Heart left ventricle (tissue), 16 donors: Measurements from ENCODE around the gene ZNF319. TPM values are rescaled to one million over a fixed set of nuclear protein-coding genes. Genes with fewer than 3 reads are reported as not detected.

ENCODE experiments used
- ATAC-seq, 4 donors: fragments of 200-7000 bp; cut with Tn5 transposase; one replicate each; pipeline ENCODE4 v1.9.1; 2020 to 2022; ENCODE audit warnings: moderate library complexity in 4 of 4, mild to moderate bottlenecking in 3 of 4, moderate number of reproducible peaks in 1 of 4
- DNase-seq, 5 donors: peaks; one replicate each; pipeline ENCODE4 v3.0.0-alpha.2; 2020
- H3K27ac ChIP-seq, 12 donors: fragments of 200-600 bp; sonication (generic) in 4 of 12; one replicate each; pipeline versions ENCODE4 v1.5.0 to v1.8.0; 2016 to 2022; ENCODE audit warnings: mild to moderate bottlenecking in 2 of 12
- H3K27me3 ChIP-seq, 9 donors: fragments of 200-600 bp; sonication (generic) in 2 of 9; one replicate each; pipeline versions ENCODE4 v1.5.1 to v1.8.0; 2016 to 2022; ENCODE audit warnings: mild to moderate bottlenecking in 3 of 9
- H3K36me3 ChIP-seq, 9 donors: fragments of 200-600 bp; sonication (generic) in 2 of 9; one replicate each; pipeline versions ENCODE4 v1.5.0 to v1.8.0; 2018 to 2022; ENCODE audit warnings: mild to moderate bottlenecking in 2 of 9
- H3K4me1 ChIP-seq, 12 donors: fragments of 200-600 bp; sonication (generic) in 4 of 12; one replicate each; pipeline versions ENCODE4 v1.5.0 to v1.8.0; 2016 to 2022; ENCODE audit warnings: mild to moderate bottlenecking in 3 of 12
- H3K4me3 ChIP-seq, 12 donors: fragments of 200-600 bp; sonication (generic) in 4 of 12; one replicate each; pipeline versions ENCODE4 v1.5.0 to v1.8.0; 2017 to 2022; ENCODE audit warnings: mild to moderate bottlenecking in 9 of 12, moderate library complexity in 4 of 12
- H3K9me3 ChIP-seq, 12 donors: fragments of 200-600 bp; sonication (generic) in 4 of 12; one replicate each; pipeline versions ENCODE4 v1.5.0 to v1.8.0; 2016 to 2022; ENCODE audit warnings: mild to moderate bottlenecking in 1 of 12
- POLR2A ChIP-seq, 2 donors: fragments of 450-650 bp; IDR thresholded peaks; one replicate each; pipeline ENCODE4 v1.6.1; 2017; ENCODE audit warnings: antibody characterized with exemption in 2 of 2, mild to moderate bottlenecking in 2 of 2, moderate library complexity in 2 of 2
- WGBS, 4 donors: extraction: QIAGEN DNeasy Blood & Tissue Kit in 2 of 4; methylation state at CpG; one replicate each; pipeline versions ENCODE4 v1.1.5 to v1.1.7; 2013 to 2018; 5-methylcytosine and 5-hydroxymethylcytosine counted together
- intact Hi-C, 10 donors: fragments of 100-400 bp; cut with DNase I; formaldehyde crosslinking; loops; one replicate each; pipeline versions ENCODE4 v1.11.1 to v1.14.2; 2022
- polyA plus RNA-seq, 2 donors: library from polyadenylated mRNA; stranded (reverse); fragments of 200-250 nt; gene quantifications; one replicate each; pipeline ENCODE4 v1.2.3, GENCODE V29; 2013
- total RNA-seq, 9 donors: library from RNA; depleted of rRNA in 2 of 9; stranded (reverse); fragments of >200 nt in 2 of 9; fragmentation: NEBNext Ultra II Directional in 3 of 9; extraction: Animal tissue kit (Norgen Biotek cat#: 25700) in 3 of 9; gene quantifications; one replicate each; pipeline versions ENCODE4 v1.1.0 to v1.2.4, GENCODE V29; 2016 to 2023
- TF ChIP-seq, protein P1 (sequence below), 12 donors: fragments of 200-600 bp; sonication (generic) in 4 of 12; IDR thresholded peaks; one replicate each; pipeline versions ENCODE4 v1.5.0 to v1.8.0; 2018 to 2022; ENCODE audit warnings: antibody characterized with exemption in 12 of 12, mild to moderate bottlenecking in 5 of 12
- donor health status: ischemic (EF 13 %, LVEDD 7.1; RV severe dilation, severe dysfunction).
- donor health status: healthy with polysubstance abuse.
- donor health status: DM: no; HTN: yes; CAD: no.
- donor health status: DM: no; HTN: no; CAD: no.
- donor health status: ischemic (EF 25% LVEDD 6.9; RV normal size, moderate dysfunction).
- donor health status: ischemic (EF 25% LVEDD 5.7; RV mildly dilated, moderate dysfunction).
- donor health status: healthy.
- donor health status: DM: yes; HTN: yes; CAD: no.
- donor health status: ischemic (EF 35%, LVEDD 5.7; RV mildly dilated, moderate dysfunction).
- donor health status: nonischemic (EF 11% LVEDD 7.7; RV severe dilation, severe dysfunction).
- donor health status: DM: yes; HTN: yes; CAD: no.
- donor health status: PGD.
- donor health status: ischemic (EF 29% LVEDD 5.4; RV normal size, mild dysfunction).
- donor health status: nonischemic (EF 23%, LVEDD 6.1; RV moderate dilation, normal function).

ZNF319 gene
- total and polyA plus RNA-seq, 11 donors: 5.6 to 10.5 (median 8.6) TPM

DNA sequence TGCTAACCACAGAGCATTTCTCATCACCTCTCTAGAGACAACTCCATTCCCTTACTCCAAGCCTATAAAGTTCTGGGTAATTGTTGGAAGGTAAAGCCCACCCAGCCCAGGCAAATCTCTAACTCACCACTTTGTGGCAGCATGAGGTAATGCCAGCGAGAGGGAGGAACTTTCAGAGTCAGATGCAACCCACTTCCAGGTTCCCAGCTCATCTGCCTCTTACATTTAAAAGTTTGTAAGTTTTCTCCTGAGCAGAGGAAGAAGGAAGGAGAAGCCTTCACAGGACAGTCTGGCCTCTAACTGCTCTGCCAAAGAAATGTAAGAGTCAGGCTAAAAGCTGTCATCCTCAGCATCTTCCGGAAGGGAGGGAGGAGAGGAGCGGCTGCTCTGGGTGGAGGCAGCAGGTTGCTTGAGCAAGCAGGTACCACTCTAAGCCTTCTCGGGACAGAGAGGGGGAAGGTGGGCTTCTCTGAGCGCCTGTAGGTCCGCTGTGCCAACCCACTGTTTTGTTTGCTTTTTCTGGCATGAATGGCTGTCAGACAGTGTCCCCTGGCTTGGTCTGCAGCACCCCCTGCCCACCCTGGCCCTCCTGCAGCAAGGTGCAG is 1.0 kb downstream of the ZNF319 start:
- Histone ChIP-seq H3K36me3 (peaks cover 0 to 61% (median 37%) of the 10 kb centered on the region in 9 donors), H3K27ac (peak overlapping the region; percentile 66 to 99 (median 92)), H3K9me3 (no peaks in the 10 kb centered on the region), H3K4me1 (peaks cover 3 to 54% (median 31%) of the 10 kb centered on the region in 12 donors), H3K4me3 (peak overlapping the region; percentile 27 to 89 (median 76)), H3K27me3 (no peaks in the 10 kb centered on the region)
- no peak for ATAC-seq
- TF ChIP-seq POLR2A (IDR thresholded peaks at IDR 0.05): no peak
- TF ChIP-seq, protein P1, sequence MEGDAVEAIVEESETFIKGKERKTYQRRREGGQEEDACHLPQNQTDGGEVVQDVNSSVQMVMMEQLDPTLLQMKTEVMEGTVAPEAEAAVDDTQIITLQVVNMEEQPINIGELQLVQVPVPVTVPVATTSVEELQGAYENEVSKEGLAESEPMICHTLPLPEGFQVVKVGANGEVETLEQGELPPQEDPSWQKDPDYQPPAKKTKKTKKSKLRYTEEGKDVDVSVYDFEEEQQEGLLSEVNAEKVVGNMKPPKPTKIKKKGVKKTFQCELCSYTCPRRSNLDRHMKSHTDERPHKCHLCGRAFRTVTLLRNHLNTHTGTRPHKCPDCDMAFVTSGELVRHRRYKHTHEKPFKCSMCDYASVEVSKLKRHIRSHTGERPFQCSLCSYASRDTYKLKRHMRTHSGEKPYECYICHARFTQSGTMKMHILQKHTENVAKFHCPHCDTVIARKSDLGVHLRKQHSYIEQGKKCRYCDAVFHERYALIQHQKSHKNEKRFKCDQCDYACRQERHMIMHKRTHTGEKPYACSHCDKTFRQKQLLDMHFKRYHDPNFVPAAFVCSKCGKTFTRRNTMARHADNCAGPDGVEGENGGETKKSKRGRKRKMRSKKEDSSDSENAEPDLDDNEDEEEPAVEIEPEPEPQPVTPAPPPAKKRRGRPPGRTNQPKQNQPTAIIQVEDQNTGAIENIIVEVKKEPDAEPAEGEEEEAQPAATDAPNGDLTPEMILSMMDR (IDR thresholded peaks at IDR 0.05): no peak
- DNase-seq: no peak
- 19 to 22% (median 21%) methylated on average over 6 of the region's 6 CpGs for WGBS, 4 donors
- intact Hi-C loops: loop anchor here in 5 of 10 donors (2.0 to 10.0 kb wide), 4 partner anchors 101 to 422 kb away; no protein-coding TSS in a partner anchor

DNA sequence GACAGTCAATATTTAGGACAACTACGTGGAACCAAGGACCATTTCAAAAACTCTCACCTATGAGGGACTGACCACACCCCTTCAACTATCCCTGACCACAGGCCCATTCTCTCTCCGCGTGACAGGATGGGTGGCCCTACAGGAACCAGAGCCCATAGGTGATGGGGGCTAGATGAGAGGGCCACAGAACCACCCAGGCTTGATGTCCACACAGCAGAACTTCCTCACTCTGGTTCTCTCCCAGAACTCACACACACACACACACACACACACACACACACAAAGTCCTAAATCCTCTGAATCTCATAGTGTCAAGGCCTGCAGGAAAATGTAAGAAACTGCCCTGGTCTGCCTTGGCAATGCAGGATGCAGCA is 1.5 kb downstream of the ZNF319 start:
- Histone ChIP-seq H3K36me3 (peaks cover 0 to 60% (median 41%) of the 10 kb centered on the region in 9 donors), H3K4me3 (peak overlapping the region in 4 of 12 donors; percentile 75 to 84 (median 78)), H3K27me3 (no peaks in the 10 kb centered on the region), H3K9me3 (no peaks in the 10 kb centered on the region), H3K27ac (peak overlapping the region in 2 of 12 donors; percentile 96 to 97), H3K4me1 (peaks cover 3 to 59% (median 32%) of the 10 kb centered on the region in 12 donors)
- DNase-seq (no peak), ATAC-seq (no peak)
- intact Hi-C loops: loop anchor here in 5 of 10 donors (2.0 to 10.0 kb wide), 4 partner anchors 100 to 422 kb away; no protein-coding TSS in a partner anchor
- no peak for TF ChIP-seq POLR2A (IDR thresholded peaks at IDR 0.05)
- TF ChIP-seq, protein P1 (IDR thresholded peaks at IDR 0.05): no peak
- WGBS, 4 donors: 71 to 96% (median 79%) methylated on average over 3 of the region's 3 CpGs

DNA sequence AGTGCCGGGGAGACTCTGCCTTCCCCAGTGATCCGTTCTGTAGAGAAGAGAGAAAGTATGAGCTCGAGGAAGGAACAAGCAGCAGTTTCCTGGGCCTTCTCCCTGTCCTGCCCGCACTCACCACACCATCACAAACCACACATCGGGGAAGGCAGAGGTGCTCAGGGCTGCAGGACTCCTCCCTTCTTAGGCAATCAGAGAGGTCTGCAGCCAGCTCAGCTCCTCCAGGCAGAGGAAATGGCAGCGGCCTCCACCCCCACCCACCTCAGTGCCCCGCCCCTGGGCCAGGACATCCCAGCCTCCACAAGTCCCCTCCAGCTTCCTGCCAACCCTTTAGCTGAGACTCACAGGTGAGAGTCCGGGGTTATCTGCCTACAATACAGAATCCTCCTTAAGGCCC is 2.0 kb downstream of the ZNF319 start:
- Histone ChIP-seq H3K27ac (peak overlapping the region in 1 of 12 donors; percentile 69), H3K9me3 (no peaks in the 10 kb centered on the region), H3K4me3 (peak overlapping the region in 1 of 12 donors; percentile 4), H3K27me3 (no peaks in the 10 kb centered on the region), H3K36me3 (peaks cover 0 to 61% (median 43%) of the 10 kb centered on the region in 9 donors), H3K4me1 (peaks cover 3 to 62% (median 32%) of the 10 kb centered on the region in 12 donors)
- intact Hi-C loops: loop anchor here in 5 of 10 donors (2.0 to 10.0 kb wide), 4 partner anchors 100 to 421 kb away; no protein-coding TSS in a partner anchor
- WGBS, 4 donors: 69 to 78% (median 75%) methylated on average over 8 of the region's 8 CpGs
- TF ChIP-seq, protein P1 (IDR thresholded peaks at IDR 0.05): no peak
- no peak for TF ChIP-seq POLR2A (IDR thresholded peaks at IDR 0.05)
- ATAC-seq (no peak), DNase-seq (peak in 2 of 5 donors; percentile 57 to 64)

DNA sequence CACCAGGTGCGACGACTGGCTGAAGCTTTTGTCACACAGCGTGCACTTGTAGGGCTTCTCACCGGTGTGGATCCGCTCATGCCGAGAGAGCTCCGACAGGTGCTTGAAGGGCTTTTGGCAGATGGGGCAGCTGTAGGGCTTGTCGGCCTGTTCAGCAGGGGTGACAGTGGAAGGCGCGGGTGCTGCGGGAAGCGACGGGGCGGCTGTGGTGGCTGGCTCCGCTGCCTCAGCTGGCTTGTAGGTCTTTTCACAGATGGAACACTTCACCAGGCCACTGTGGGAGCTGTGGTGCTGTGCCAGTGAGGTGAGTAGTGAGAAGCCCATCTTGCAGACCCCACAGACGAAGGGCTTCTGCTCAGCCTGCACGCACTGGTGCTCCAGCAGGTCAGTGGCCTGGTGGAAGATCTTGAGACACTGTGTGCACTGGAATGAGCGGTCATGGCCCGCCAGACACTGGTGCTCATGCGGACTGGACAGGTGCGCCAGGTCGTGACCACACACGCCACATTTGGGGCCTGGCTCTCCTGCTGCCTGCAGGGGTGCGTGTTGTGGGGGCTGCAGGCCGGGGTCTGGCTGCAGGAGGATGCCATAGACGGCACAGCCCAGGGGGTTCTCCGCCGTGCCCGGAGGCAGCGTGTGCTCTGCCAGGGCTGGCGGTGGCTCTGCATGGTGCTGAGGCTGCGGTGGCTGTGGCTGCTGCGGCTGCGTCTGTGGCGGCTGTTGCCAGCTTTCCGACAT is 2.8 kb downstream of the ZNF319 start:
- DNase-seq: peak in 1 of 5 donors; percentile 61
- 94 to 96% (median 95%) methylated on average over 34 to 36 of the region's 36 CpGs for WGBS, 4 donors
- Histone ChIP-seq H3K27ac (peak overlapping the region in 1 of 12 donors; percentile 69), H3K27me3 (no peaks in the 10 kb centered on the region), H3K4me1 (peaks cover 3 to 69% (median 32%) of the 10 kb centered on the region in 12 donors), H3K9me3 (no peaks in the 10 kb centered on the region), H3K36me3 (peaks cover 0 to 55% (median 38%) of the 10 kb centered on the region in 9 donors), H3K4me3 (no peak overlapping the region)
- TF ChIP-seq POLR2A (IDR thresholded peaks at IDR 0.05): no peak
- TF ChIP-seq, protein P1 (IDR thresholded peaks at IDR 0.05): no peak
- ATAC-seq: no peak
- intact Hi-C loops: loop anchor here in 5 of 10 donors (2.0 to 10.0 kb wide), 4 partner anchors 99 to 420 kb away; no protein-coding TSS in a partner anchor
